ENCODE data around the gene SZT2.
"Not testable (repeated sequence)": the region's sequence is repeated elsewhere in the genome, so short reads cannot be mapped to it uniquely, and the experiment has no call there.

Gene SZT2

DNA sequence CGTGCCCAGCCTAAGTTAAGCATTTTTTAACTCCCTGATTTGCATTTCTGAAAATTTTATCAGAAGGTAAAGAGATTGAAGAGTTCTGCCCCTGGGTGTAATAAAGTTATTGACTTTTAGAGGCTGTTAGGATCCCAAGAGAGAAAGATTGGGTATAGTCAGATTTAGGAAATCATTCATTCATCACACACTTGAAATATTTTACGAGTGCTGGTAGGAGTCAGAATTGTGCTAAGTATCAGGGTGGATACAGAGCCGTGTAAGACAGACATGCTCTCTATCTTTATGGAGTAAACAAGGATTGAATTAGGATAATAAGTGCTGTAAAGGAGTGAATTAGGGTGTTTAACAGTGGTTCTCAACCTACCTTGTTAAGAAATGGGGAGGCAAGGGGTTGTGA, 3.0 kb downstream of the SZT2 start:
- no peak for DNase-seq

DNA sequence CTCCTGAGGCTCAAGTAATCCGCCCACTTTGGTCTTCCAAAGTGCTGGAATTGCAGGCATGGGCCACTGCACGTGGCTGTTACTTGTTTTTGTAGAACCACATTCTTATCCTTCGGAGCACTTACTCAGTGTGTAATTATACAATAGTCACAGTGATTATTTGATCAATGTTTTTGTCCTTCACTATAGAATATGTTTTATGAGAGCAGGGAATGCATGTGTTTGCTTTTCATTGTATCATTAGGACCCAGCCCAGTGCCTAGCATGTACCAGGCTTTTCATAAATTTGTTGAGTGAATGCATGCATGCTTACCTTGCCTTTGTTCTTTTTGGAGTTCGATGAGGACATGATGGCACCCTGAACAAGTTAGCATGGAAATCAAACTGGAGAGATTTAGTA, 5.8 kb downstream of the SZT2 start:
- DNase-seq: no peak

DNA sequence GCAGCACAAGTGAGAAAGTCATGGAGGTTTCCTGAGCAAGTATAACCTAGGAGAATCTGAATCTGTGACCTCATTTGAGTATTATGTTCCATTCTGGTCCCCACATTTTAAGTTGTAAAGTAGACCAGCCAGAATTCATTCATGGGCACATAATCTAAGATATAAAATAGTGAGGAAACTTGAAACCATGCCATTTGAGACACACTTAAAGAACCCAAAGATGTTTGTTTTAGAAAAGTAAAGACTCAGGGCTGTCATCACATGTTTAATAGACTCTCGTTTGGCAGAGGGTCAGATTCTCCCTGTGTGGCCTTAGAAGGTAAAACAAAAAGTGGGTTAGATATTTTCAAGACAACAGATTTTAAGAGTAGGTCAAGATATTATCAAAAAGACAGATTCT, 6.4 kb downstream of the SZT2 start:
- no peak for DNase-seq

DNA sequence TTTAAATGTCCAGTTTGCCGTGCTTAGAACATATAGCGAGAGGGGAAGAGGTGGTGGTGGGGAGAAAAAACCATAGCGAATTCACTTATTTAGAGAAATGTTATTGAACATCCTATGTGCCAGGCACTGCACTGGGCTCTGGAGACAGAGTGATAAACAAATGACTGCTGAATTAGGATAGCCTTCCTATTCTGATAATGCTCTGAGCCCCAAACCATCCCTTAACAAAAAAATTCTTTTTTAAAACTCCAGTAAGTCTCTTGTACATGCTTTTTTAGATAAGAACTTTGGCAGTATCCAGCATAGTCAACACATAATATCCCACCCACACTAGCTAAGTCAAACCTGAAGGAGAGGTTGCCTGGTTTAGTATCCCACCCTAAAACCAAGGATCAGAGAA, 8.5 kb downstream of the SZT2 start:
- no peak for DNase-seq

DNA sequence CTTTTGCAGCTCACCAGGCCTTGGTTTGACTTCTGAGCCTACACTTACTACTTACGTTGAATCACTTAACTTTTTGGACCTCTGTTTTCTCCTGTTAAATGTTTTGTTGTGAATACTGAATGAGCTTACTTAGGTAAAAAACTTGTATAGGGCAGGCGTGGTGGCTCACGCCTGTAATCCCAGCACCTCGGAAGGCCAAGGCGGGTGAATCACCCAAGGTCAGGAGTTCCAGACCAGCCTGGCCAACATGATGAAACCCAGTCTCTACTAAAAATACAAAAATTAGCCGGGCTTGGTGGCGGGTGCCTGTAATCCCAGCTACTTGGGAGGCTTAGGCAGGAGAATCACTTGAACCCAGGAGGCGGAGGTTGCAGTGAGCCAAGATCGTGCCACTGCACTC, 10.7 kb downstream of the SZT2 start:
- DNase-seq: not testable (repeated sequence)

DNA sequence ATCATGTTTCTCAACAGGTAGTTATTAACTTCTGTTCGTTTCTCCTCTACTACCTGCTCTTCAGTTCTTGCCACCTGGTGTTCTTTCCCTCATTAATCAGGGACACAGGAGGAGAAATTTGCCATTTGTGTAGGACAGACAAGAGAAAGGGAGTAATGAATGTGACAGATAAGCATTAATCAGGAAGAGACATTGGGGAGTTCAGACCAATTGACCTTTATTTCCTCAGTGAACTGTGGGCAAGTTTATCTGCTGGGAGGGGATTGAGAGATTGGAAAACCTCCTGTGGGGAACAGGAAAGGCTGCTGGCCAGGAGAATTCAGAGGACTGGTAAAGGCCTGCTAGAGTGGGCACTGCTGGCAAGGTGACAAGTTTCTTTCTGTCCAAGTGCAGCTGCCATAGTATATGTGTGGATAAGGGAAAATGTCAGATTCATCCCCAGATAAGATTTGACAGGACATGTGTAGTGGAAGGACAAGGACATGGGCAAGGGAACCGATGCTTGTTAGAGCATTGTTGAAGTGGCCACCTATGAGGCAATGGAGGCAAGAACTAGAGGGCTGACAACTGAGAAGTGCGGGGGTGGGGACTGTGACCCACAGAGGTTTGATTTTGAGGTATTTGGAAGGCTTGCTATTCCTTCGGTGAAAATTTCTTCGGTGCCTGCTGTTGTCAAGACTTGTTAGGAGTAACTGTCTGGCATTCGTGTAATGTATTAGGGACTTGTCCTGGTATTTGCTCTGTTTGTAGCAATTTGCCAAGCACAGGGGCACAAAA, 12.6 kb downstream of the SZT2 start:
- DNase-seq: no peak

DNA sequence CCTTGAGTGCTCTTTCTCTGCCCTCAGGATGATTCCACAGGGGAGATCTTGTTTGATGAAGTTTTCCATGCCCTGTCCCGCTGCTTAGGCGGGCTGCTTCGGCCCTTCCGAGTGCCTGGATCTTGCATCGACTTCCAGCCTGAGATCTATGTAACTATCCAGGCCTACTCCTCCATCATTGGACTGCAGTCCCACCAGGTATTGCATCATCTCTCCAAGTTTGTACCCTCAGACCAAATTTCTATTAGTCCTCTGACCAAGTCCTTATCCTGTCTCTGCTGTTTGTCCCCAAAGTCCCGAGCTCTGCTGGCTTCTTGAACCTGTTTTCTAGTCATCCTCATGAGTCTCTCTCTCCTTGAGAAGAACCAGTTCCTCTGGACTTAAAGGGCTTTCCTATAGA, 14.7 kb downstream of the SZT2 start:
- no peak for DNase-seq

DNA sequence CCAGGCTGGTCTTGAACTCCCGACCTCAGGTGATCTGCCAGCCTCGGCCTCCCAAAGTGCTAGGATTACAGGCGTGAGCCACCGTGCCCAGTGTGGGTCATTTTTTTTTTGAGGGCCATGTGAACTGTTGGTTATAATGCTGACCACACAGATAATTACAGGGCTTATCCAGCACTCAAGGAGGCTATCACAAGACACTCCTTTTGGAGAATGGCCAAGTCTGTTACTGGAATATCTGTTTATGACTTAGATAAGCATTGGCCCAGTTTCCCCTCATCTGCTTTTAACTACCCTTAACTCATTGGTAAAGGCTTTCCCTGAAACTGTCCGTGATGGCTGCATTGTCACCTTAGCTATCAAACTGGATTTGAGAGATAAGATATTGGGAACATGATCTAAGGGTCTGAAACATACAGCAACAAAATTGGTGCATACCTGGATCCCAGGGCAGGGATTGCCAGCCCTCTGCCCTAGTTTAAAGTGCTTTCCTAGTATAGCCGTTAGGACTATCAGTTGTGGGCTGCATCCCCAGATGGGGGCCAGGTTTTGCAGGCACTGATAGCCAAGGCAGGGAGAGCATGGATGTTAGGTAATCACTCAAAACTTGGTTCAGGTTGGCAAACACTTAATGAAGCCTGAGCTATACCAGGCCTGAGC, 15.6 kb downstream of the SZT2 start:
- no peak for DNase-seq

DNA sequence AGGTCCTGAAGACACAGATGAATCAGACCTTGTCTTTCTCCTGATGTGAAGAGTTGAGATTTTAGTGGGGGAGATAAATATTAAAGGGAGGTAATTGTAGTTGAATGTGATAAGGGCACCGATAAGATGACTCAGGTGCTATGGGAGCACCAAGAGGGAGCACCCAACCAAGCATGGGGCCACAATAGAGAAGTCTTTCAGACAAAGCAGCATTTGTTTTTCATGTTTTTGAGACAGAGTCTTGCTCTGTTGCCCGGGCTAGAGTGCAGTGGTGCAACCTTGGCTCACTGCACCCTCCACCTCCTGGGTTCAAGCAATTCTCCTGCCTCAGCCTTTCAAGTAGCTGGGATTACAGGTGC, 16.2 kb downstream of the SZT2 start:
- DNase-seq: no peak

DNA sequence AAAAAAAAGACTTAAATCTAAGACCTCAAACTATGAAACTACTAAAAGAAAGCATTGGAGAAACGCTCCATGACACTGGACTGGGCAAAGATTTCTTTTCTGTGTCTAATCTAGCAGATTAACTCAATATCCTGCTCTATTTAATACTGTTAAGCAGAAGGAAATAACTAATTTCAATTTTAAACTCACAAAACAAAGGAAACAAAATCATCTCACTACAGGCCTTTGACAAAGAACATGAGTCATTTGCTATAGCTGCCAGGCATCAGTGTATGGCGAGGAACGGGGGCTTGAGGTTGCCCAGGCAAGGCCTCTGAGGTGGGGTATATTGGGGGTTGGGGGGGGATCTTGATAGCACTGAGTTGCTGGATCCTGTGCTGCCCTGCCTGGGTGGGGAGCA, 20.9 kb downstream of the SZT2 start:
- DNase-seq: no peak

DNA sequence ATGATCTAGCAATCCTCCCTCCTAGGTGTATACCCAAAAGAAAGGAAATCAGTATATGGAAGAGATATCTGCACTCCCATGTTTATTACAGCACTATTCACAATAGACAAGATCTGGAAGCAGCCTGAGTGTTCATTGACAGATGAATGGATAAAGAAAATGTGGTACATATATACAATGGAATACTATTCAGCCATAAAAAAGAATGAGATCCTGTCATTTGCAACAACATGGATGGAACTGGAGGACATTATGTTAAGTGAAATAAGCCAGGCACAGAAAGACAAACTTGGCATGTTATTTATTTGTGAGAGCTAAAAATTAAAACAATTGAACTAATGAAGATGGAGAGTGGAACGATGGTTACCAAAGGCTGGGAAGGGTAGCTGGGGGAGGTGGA, 23.7 kb downstream of the SZT2 start:
- not testable (repeated sequence) for DNase-seq

DNA sequence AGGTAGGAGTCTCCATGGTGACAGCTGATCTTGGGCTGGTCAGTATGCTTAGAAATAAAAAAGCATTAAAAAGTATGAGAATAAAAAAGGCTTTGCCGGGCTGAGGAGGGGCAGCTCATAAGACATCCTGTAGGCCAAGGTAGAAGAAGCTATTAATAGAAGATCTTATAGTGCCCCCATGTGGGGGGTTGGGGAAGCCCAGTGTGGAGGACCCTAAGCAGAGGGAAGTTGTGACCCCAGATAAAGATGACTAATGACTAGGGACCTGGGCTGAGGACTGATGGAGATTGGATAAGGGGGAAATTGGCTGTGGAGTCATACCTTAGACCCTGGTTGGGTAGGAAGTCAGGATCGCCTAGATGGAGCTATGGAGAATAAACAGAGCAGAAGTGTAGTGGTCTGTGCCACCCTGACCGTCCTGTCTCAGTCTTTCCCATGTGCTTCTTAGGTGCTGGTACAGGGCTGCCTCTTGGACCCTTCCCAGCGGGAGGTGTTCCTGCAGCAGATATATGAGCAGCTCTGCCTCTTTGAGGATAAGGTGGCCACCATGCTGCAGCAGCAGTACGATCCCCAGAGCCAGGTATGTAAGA, 25.0 kb downstream of the SZT2 start:
- DNase-seq: peak; percentile 82

DNA sequence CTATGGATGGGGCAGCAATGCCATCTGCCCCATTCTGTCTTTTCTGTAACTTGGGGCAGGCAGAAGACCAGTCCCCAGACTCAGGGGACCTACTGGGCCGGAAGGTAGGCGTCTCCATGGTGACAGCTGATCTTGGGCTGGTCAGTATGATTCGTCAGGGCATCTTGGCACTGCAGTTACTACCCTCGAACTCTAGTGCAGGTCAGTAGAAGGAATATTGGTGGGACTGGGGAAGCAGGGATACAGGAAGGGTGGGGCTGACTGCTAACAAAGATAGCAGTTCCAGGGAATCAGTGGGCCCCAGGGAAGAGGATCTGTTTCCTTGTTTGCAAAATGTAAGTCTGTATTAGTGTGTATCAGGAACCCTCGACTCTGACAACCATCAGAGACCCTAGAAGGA, 26.2 kb downstream of the SZT2 start:
- no peak for DNase-seq

DNA sequence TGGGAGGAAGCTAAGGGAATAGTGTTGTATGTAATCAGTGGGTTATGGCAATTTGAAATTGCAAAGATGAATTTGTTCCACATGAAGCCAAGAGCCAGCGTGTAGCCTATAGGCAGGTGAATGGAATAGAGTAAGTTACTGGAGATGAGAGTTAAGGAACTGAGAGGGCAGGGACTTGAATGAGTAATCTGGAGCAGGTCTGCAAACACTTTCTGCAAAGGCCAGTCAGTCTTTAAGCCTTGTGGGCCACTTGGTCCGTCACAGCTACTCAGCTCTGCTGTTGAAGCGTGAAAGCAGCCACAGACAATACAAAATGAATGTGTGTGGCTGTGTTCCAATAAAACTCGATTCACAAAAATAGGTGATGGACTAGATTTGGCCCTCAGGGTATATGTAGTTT, 29.2 kb downstream of the SZT2 start:
- DNase-seq: no peak

DNA sequence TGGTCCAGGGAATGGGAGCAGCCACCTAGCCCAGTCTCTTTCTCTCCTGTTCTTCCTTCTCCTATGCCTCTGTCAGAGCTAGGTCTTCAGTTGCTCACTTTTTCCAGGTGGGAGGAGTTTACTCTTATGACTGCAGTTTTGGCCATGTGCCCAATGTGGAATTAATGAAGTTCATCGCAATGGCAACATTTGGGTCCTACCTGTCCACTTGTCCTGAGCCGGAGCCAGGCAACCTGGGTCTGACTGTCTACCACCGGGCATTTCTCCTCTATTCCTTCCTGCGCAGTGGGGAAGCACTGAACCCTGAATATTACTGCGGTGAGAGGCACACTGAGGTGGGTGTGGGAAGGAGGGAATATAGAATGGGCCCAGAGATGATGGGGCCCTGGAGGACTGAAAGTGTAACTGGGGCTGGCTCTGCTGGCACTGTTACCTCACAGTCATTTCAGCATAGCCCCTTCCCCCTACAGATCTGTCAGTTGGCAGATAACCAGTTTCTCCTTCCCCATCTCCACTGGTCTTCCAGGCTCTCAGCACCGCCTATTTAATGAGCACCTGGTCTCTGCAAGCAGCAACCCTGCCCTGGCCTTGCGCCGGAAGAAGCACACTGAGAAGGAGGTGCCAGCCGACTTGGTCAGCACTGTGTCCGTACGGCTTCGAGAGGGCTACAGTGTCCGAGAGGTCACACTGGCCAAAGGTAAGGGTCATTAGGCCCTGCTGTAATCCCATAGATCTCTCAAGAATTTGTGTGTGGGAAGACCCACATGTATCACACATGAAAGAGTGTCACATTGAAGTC, 30.1 kb downstream of the SZT2 start:
- no peak for DNase-seq

DNA sequence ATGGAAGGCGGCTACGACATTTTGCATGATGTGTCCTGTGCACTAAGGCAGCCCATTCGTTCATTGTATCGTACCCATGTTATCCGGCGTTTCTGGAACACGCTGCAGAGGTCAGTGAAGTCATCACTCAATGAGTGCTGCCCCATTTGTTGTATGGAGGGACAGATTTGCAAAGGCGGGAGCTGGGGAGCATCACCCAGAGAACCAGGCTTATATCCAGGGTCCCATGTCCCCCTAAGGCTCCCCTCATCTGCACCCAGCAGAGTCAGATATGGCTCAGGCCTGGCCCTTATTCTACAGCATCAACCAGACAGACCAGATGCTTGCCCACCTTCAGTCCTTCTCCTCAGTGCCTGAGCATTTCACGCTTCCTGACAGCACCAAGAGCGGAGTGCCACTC, 31.2 kb downstream of the SZT2 start:
- no peak for DNase-seq

DNA sequence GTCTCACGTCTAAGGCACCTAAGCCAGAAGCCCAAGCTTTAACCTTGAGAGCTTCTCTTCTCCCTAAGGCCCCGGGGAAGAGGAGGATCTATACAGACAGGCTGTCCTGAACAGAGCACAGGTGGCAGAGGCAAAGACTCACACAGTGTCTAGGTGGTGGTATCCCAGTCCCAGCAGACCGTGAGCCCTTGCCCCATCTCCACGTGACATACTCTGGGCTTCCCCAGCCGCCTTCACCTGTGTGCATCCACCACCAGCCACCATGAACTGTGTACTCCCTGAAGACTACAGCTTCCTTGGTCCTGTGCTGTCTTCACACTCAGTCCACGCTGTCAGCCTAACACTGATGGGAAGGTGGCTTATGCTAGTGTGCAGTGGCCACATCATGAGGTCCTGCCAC, 31.7 kb downstream of the SZT2 start:
- DNase-seq: no peak

DNA sequence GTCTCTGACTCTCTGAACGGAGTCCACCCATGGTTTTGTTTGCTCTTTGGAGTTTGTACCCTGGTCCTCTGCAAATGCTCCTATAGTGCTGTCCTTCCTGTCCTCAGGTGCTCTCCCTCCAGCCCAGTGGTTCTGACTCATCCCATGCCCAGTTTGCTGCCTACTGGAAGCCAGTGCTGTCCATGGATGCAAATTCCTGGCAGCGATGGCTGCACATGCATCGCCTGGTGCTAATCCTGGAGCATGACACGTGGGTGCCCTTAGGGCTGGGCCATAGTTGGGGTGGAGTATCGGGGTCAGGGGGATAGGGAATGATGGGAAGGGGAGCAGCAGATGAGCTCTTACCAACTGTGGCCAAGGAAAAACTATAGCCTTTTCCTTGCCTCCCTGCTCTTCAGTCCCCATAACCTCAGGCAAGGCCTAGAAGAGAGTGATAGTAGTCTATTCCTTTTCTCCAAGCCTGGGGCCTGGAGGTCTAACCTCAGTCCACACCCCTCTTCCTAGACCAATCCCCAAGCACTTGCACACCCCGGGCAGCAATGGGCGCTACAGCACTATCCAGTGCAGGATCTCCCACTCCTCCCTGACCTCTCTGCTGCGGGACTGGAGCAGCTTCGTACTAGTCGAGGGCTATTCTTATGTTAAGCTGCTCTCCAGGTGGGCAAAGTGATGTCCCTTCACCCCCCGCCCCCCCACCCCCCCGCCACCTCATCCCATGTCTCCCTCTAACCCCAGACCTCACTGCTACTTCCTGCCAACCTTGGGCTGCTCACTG, 32.5 kb downstream of the SZT2 start:
- no peak for DNase-seq

DNA sequence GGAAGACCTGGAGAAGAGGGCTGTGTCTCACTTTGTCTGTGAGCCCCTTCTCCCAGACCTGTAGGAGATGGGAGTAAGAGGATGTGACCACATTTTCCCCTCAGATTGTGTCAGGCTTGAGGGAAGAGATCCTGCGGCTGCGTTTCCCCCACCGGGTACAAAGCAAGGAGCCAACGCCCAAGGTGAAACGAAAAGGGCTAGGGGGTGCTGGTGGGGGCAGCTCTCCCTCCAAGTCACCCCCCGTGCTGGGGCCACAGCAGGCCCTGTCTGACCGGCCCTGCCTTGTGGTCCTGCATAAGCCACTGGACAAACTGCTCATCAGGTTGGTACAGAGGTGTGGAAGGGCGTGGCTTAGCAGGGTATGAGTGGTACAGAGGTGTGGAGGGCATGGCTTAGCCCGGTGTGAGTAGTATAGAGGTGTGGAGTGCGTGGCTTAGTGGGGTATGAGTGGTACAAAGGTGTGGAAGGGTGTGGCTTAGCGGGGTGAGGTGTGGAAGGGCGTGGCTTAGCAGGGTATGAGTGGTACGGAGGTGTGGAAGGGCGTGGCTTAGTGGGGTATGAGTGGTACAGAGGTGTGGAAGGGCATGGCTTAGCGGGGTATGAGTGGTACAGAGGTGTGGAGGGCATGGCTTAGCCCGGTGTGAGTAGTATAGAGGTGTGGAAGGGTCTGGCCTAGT, 33.4 kb downstream of the SZT2 start:
- no peak for DNase-seq

DNA sequence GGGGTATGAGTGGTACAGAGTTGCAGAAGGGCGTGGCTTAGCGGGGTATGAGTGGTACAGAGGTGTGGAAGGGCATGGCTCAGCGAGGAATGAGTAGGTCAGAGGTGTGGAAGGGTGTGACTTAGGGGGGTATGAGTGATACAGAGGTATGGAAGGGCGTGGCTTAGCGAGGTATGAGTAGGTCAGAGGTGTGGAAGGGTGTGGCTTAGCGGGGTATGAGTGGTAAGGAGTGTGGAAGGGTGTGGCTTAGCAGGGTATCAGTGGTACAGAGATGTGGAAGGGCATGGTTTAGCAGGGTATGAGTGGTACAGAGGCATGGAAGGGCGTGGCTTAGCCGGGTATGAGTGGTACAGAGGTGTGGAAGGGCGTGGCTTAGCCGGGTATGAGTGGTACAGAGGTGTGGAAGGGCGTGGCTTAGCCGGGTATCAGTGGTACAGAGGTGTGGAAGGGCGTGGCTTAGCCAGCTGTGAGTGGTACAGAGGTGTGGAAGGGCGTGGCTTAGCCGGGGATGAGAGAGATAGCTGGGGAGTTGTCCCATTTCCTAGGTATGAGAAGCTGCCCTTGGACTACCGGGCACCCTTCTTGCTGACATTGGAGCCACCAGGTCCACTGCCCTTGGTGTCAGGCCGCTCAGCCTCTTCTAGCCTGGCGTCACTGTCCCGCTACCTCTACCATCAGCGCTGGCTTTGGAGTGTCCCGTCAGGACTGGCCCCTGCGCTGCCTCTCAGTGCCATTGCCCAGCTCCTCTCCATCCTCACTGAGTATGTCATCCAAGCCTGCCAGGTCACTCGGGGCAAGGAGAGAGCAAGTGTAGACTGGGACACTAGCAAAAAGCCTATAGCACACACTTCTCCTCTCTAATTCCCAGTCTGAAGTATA, 34.2 kb downstream of the SZT2 start:
- no peak for DNase-seq

DNA sequence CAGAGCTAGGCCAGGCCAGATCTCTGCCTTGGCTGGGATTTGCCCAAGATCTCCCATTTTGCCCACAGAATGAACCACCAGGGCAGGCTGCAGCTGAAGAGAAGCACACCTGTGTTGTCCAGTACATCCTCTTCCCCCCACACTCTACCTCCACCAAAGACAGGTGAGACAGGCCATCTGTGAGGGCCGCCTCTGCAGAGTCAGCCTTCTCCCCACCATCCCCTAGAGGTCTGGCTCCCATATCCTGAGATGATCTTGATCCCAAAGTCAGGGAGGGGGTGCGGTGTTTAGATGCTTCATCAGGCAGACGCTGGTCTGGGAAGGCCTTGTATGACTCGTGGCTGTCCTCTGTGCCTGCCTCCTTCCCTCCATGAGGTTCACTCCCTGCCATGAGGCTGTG, 35.3 kb downstream of the SZT2 start:
- DNase-seq: no peak
